IPS DF 4.7 (cell line): ENCODE data around the gene CHST11.

ENCODE experiments used
- DNase-seq: peaks from one replicate; pipeline ENCODE4 v3.0.0-alpha.2; 2013; ENCODE audit warnings: low spot score; ENCODE audit errors: extremely low read depth

Gene CHST11

DNA sequence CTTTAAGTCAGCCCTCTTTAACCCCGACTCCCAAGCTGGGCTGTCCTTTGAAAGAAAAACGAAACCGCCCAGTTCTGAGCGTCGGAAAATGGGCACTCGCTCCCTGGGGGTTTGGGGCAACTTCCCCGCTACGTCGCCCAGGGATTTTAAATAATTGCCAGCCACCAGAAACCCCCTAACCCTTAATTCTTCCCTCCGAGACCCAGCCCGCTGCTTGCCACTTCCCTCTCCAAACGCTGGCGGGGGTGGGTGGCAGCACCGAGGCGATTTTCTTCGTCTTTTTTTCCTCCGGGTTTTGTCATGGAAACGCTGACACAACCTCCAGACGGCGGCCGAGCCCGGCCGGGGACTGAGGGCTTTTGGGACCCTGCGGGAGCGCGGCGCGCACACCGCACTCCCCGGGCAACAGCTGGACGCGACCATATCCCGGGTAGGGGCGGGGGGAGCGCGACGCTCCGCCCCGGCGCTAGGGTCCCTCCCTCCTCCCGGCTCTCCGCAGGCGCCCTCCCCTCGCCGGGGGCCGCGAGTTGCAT, at the start of gene CHST11:
CHST11 (plus strand) TSS at position 532 of the 533 bp plus-strand sequence.
- peak; percentile 69 for DNase-seq

DNA sequence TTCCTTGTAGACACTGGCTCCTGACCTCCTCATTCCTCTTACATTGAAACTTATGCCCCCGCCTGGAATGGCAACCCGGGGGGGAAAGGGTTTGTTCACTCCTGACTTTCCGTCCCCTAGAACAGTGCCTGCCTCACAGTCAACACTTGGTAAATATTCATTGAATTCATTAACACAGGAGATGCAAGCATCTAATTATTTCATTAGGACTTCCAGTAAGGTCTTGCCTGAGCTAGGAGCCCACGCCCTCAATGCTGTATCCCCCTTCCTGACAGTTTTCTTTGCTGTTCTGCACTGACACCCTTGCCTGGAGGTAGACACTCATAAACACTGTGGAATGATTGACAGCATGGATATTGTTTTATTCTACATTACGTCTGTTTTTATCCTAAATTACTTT, 49.3 kb upstream of the CHST11 start:
- DNase-seq = no peak

DNA sequence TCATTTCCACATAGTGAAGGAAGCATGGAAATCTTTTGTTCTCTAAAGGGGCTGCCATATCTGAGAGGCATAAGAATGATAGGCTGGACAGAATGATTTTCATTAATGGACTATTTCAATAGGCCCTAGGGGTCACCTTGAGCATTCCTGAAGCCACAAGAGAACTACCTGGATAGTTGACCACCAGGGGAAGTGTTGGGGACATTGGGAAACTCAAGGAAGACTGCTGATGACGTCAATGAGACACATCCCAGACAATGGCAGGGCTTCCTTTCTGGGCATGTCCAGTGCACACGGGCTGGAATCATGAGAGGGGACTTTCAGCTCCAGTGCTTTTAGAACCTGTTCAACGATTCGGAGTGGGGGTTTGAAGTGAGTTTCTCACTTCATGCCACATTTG, 48.8 kb upstream of the CHST11 start:
- DNase-seq = no peak

DNA sequence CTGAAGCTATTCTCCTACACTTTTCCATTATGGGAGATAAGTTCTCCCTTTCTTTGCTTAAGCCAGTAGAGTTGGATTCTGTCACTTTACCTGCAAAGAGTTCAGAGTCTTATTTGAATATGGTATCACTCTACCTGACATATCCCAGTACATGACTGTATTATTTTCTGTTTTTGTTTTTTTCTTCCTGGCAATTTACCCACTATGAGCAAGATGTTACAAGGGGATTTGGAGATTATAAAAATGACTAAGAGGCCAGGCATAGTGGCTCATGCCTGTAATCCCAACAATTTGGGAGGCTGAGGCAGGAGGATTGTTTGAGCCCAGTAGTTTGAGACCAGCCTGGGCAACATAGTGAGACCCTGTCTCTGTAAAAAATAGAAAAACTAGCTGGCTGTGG, 46.4 kb upstream of the CHST11 start:
- no peak for DNase-seq

DNA sequence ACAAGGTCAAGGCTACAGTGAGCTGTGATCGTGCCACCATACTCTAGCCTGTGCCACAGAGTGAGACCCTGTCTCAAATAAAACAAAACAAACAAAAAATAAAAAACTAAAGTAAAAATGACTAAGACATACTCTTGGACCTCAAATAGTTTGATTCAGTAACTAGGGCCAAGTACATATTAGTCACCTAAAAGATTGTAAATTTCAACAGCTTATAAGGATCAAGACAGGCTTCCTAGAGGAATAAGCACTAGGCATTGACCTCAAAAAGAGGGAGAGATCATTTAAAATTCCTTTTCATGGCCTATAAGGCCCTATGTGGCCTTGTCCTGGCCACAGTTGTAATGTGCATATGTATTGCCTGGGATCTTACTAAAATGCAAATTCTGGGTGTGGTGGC, 46.0 kb upstream of the CHST11 start:
- DNase-seq = no peak

DNA sequence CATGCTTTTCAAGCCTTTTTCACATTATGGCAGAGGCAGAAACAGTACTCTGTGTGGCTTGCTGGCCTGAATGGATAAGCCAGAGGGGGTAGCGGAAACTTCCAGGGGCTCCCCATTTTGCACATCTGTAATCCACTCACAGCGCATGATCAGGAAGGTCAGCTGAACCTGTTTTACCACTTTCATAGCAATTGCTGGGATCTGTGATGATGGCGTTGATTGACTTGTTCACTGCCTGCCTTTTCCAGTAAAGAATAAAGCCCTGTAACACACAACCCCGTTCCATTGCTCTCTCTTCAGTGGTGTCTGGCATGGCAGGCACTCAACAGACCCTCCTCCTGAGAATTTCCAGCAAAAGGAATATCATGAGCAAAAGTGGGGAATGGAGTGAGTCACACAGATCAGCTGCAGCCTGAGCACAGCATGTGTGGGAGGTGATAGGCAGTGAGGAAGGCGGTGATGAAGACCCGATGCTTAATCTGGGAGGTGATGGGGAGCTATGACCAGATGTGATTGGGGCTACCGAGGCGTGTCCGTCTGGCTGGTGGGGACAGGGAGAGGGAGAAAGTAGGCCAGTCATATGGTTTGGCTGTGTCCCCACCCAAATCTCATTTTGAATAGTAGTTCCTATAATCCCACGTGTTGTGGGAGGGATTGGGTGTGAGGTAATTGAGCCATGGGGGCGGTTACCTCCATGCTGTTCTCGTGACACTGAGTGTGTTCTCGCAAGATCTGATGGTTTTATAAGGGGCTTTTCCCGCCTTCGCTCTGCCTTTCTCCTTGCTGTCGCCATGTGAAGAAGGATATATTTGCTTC, 44.7 kb upstream of the CHST11 start:
- DNase-seq = no peak

DNA sequence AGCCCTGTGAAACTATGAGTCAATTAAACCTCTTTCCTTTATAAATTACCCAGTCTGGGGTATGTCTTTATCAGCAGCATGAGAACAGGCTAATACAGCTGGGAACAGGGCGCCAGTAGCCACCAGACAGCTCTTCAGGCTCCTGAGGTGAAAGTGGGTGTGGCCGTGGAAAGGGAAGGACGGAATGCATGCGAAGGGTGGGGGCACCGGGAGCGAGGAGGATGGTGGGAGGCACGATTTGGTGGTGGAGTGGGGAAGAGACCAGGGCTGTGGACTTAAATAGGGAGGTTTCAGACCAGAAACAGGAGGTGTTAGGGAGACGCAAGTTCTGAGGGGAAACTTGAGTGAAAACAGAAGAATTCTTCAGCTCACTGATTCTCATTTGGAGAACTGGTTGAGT, 44.1 kb upstream of the CHST11 start:
- no peak for DNase-seq

DNA sequence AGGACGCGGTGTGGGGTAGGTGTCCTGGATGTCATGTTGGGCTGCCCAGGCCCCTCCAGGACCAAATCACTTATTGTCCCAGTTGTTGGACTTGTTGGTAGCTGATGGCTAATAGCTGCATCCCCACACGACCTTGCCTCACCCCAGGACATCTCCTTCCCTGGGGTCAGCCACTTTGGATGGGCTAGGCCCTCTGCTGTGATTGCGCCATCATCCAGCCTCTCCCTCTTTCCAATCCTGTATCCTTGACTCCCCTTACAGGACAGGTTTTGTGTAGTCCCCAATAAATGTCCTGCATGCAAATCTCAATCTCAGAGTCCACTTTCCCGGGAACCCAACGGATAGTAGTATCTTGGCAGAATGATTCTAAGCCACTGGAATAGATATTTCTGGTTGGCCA, 43.4 kb upstream of the CHST11 start:
- DNase-seq = no peak

DNA sequence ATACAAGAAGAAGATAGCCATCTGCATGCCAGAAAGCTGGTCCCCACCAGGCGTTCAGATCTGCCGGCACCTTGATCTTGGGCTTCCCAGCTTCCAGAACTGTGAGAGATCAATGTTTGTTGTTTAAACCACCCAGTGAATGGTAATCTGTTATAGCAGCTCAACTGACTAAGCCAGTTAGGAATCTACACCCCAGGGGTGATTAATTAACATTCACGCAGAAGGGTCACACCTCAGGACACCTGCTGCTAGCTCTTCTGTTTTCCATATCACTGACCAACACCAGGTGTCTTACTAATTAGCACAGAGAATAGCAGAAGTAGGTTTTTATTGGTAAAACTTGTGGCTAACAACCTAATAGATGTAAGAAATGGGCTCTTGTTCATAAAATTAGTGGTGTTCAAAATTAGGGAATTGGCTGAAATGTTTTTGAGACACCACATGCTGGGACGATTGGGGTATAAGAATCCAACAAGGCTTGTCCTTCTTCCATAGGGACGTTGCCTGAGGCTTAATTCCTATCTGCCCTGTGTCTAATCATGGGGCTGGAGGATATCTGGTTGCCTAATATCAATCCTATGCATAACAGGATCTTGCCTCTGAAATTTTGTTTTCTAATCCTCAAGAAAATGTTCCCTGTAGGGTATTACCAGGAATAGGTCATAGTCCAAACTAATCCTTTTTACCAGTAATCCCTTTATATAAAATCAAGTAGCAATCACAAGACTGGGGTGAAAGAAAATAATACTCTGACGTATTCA, 42.0 kb upstream of the CHST11 start:
- peak; percentile 72 for DNase-seq

DNA sequence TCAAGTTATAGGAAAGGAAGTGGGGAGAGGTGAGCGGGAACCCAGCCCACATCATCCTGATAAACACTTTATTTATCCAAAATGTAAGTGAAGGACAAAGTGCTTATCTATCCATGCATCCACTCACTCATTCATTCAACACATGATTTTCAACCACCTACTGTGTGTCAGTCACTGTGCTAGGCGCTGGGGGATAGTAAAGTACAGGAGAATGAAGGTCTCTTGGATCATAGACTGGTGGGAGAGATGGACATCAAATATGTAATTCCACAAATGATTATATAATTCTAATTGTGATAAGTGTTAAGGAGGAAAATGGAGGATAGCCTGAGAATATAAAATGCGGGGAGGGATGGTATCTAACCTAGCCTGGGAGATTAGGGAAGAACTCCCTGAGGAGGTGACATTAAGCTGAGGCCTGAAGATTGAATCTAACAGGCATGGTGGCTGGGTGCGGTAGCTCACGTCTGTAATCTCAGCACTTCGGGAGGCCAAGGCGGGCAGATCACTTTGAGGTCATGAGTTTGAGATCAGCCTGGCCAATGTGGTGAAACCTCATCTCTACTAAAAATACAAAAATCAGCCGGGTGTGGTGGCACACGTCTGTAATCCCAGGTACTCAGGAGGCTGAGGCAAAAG, 41.3 kb upstream of the CHST11 start:
- DNase-seq = no peak

DNA sequence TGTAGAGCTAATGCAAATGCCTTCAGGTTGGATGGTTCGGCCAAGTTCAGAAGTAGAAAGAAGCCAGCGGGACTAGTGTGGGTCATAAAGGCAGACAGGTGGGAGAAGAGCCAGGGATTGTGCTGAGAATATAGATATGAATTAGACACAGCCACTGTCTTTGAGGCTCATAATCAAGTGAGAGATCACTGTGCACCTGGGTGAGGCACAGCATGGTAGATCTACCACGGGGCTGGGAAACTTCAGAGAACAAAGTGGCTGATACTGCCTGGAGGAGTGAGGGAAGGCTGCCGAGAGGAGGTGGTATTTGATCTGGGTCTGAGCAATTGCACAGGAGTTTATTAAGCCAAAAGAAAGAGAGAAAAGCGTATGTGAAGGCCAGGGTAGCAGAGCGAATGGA, 40.6 kb upstream of the CHST11 start:
- no peak for DNase-seq

DNA sequence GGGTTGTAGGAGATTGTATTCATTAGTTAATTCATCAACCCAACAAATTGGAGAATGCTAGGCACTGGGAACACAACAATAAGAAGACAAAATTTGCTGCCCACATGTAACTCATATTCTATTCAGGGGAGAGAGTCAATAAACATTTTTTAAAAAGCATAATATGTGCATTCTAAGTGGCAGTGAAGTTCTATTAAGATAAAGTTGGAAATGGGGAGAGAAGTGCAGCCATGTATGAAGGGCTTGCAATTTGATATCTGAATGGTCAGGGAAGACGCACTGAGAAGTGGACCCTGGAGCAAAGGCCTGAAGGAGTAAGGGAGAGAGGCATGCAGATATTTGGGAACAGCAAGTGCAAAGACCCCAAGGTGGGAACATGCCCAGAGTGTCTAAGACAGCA, 40.2 kb upstream of the CHST11 start:
- DNase-seq = no peak

DNA sequence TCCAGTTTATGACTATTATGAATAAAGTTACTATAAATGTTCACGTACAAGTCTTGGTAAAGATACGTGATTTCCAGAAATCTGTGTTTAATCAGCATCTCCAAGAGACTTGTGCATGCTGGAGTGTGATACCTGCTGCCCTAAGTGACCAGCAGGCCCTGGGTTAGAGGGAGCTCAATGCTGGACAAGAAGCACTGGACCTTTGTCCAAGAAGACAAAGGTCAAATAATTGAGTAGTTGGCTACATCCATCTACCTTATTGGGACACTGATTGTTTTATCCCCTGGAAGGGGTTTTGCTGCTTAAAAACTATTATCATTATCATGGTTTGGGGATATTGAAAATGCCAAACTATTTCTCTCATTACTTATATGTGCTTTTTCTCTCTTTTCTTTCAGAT, 37.0 kb upstream of the CHST11 start:
- no peak for DNase-seq

DNA sequence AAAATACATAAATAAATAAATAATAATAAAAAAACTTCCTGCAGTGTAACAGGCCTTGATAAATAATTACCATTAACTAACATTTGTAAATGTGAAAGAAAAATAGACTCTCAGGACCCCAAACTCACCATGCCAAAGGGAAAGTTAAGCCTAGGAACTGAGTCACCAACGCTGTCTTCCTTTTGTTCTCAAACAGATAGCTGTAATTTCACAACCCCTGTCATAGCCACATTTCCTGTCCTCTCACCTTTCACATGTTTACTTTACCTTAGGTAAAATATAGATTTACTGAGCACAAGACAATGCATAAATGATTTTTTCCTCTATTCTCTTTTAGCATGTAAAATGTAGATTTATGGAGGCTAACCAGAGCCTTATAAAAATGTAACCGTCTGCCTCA, 35.9 kb upstream of the CHST11 start:
- DNase-seq = no peak

DNA sequence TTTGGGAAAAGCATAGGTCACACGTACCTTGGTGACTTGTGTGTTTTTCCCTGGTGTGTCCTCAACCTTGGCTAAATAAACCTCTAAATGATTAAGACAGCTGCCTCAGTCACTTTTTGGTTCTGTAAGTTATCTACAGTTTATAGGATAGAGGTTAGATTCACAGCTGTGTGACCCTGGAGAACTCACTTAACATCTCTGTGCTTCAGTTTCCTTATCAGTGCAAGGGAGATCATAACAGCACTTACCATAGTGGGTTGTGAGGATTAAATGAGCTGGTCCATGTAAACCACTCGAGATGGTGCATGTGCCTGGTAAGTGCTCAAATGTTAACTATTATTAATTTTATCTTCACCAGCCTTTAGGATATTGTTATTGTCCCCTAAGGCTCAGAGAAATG, 35.4 kb upstream of the CHST11 start:
- DNase-seq = no peak

DNA sequence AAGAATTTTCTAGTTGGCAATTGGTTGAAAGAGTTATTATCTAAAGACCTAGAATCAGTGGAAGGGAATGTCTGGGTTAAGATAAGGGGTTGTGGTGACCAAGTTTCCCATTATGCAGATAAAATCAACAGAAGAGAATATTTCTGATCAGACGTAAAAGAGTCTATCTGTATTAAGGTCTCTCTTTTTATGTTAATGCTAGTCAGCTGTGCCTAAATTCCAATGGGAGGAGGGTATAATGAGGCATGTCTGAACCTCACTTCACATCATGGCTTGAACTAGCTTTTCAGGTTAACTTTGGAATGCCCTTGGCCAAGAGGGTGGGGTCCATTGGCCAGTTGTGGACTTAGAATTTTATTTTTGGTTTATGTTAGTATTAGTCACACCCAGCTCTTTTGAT, 34.3 kb upstream of the CHST11 start:
- DNase-seq = no peak

DNA sequence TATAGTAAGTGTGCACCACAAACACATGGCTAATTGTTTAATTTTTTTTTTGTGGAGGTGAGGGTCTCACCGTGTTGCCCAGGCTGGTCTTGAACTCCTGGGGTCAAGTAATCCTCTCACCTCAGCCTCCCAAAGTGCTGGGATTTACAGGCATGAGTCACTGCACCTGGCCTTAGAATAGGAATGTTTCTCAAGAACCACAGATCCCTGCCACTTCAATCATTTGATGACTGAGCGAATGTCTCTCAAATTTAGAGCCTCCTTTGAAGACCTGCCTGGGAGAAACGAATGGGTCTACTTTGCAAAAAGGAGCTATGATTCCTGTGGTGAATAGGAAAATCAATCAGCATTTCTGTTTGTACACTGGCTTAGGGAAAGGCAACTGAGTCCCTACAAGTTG, 33.5 kb upstream of the CHST11 start:
- no peak for DNase-seq

DNA sequence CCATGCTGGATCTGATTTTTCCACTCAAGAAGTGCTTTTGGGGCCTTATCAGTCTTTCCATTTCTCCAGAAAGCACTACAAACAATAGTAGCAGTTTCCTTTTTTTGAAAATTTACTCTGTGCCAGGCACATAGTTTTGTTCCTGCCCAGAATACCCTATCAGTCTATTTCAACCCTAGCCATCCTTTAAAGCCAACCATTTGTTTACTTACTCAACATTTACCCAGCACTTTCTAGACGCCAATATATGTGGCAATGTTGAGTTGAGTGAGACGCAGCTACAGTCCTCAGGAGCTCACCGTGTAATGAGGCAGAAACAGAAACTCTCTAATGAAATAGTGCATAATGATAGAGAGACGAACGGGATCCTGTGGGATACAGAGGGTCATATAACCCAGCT, 32.9 kb upstream of the CHST11 start:
- DNase-seq = no peak

DNA sequence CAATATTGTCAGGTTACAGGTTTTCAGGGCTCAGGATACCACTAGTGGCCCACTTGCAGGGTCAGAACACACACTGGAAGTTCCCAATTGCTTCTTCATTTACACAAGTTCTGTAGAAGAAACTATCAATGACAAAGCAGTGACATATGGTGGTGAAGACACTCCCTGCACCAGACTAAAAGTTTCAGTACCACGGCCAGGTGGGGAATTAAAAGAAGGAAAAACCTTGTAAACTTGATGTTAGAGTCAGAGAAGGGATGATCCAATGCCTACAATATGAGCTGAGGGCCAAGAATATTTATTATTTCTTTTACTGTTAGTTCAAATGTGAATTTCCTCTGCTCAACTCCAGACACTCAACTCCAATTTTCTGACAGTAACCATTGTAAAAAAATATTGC, 31.8 kb upstream of the CHST11 start:
- no peak for DNase-seq

DNA sequence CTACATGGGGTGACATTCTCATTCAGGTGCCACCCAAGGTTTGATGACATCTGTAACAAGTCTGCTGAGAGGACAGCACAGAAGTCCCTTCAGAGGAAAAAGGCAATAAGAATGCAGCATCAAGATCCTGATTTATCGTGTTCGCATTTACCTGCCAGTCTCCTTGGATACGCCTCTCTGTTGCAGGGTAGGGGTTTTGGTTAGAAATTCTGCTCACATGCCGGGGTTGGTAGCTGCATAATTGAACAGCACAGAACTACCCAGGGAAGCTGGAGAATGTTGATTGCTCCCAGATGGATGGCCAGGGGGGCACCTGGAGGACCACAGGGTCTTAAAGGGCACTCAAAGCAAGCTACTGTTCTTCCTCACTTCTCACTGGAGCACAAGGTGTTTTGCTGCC, 31.1 kb upstream of the CHST11 start:
- no peak for DNase-seq

DNA sequence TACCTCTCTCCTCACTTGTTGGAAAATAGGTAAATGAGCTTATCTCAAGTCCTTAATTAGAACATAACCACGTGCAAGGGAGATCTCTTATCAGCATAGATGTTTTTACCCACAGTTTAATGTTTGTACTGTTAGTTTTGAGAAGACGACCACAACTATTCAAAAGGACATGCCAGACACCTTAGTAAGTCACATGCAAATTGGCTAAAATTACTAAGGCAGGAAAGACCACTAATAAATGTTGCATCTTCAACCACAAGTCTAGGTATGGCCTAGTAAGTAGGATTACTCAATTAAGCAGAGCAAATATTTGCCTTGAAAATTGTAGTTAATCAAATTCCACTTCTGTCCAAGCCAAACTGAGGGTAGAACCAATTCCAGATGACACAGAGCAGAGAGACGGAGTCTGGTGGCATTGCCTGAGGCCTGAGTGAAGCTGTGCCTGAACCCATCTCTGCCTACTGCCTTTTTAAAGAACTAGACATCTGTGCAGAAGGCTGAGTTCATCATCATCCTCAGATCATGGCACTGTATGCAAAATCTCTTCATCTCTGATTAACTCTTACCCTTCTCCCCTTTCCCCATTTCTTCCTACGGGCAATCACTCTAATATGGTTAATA, 29.7 kb upstream of the CHST11 start:
- DNase-seq = no peak

DNA sequence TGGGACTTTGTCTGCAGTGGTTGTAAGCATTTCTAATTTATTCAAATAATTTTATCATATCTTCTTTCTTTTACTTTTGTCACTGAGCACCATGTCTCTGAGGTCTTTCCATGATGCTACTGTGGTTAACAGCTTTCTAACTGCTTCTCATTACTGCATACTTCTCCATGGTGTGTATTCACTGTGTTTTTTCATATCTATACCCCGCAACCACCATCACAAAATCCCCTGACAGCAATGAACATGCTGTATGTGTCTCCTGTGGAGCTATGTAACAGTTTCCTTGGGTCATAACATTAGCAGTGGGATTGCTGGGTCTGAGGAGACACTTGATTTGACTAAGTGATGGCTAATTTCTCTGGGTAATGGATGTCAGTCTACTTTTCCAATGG, 29.2 kb upstream of the CHST11 start:
- no peak for DNase-seq
